Hypothalamus (tissue), 51 donors: ENCODE results near the gene ENTHD1.

ENCODE experiments used
- DNase-seq, 51 donors: peaks; one replicate each; lab custom pipeline; 2025; lab: John Stamatoyannopoulos, UW

ENTHD1 gene

GRCh38 chr22:39718921-39719475 is 174.6 kb downstream of the ENTHD1 start:
- no peak for DNase-seq

GRCh38 chr22:39718206-39718605 is 175.4 kb downstream of the ENTHD1 start:
- DNase-seq, result no peak

GRCh38 chr22:39717099-39717498 is 176.5 kb downstream of the ENTHD1 start:
- peak in 15 of 51 donors; percentile 4 to 49 (median 12) for DNase-seq

- no peak for DNase-seq
Measured at GRCh38 chr22:39716534-39716933, 177.0 kb downstream of the ENTHD1 start.

GRCh38 chr22:39715778-39716495 is 177.6 kb downstream of the ENTHD1 start:
- no peak for DNase-seq

- DNase-seq, result no peak
Measured at GRCh38 chr22:39714321-39714720, 179.2 kb downstream of the ENTHD1 start.

- DNase-seq, result no peak
Measured at GRCh38 chr22:39713799-39714290, 179.7 kb downstream of the ENTHD1 start.

GRCh38 chr22:39712751-39713525 is 180.6 kb downstream of the ENTHD1 start:
- no peak for DNase-seq

GRCh38 chr22:39712081-39712480 is 181.5 kb downstream of the ENTHD1 start:
- no peak for DNase-seq

- DNase-seq, result no peak
Measured at GRCh38 chr22:39710380-39711150, 183.0 kb downstream of the ENTHD1 start.

- no peak for DNase-seq
Measured at GRCh38 chr22:39707816-39708215, 185.7 kb downstream of the ENTHD1 start.

GRCh38 chr22:39707351-39707750 is 186.2 kb downstream of the ENTHD1 start:
- no peak for DNase-seq

GRCh38 chr22:39706376-39707140 is 187.0 kb downstream of the ENTHD1 start:
- DNase-seq, result no peak

- no peak for DNase-seq
Measured at GRCh38 chr22:39705386-39705785, 188.2 kb downstream of the ENTHD1 start.

GRCh38 chr22:39703928-39704639 is 189.5 kb downstream of the ENTHD1 start:
- peak in 3 of 51 donors; percentile 10 to 14 (median 12) for DNase-seq

GRCh38 chr22:39703091-39703490 is 190.5 kb downstream of the ENTHD1 start:
- DNase-seq, result no peak

- no peak for DNase-seq
Measured at GRCh38 chr22:39700565-39700964, 193.0 kb downstream of the ENTHD1 start.

GRCh38 chr22:39699631-39700360 is 193.8 kb downstream of the ENTHD1 start:
- DNase-seq, result peak in 28 of 51 donors; percentile 3 to 69 (median 32)
